GM18520 (cell line): ENCODE measurements around the gene RPL18.
"Not testable (repeated sequence)": the region's sequence is repeated elsewhere in the genome, so short reads cannot be mapped to it uniquely, and the experiment has no call there.

Experiments used
- ATAC-seq: cut with Tn5 transposase; IDR thresholded peaks from one replicate; pipeline ENCODE4 v1.9.1; 2021; ENCODE audit not compliant: unreplicated experiment

The RPL18 gene

DNA sequence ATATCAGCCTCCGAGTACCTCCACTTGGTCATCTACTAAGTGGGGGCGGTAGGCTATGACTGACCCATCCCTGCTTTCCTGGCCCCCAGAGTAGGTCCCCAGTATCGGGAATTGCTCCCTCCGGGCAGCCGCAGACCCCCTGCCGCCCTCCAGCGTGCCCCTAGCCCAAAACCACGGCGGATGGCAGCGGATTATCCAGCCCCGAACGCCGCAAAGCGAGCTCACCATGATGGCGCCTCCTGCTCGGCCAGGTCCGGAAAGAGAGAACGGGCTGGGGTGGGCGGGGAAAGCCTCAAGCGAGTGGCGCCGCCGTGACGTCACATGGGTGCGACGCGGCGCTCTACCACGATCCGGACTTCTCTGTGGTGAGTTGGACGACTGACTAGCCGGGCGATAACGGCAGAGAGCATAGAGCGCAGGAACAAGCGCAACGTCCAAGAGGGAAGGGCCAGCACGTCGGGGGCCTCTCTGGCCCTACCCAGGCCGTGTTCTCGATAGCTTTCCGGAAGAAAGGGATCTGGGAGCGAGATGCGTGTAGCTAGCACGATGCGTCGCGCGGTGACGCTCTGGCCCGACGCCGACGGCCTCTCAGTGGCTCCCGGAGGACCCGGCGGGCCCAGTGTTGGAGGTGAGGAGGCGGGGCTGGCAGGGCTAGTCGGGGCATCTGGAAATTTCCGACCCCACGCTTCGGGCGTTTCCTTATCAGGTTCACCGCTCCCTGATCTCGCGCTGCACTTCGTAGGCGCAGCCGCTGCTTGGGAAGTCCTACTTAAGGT is at the start of gene RPL18, which contains the start of gene SPHK2:
RPL18 (minus strand) TSS at position 263 of the 776 bp plus-strand sequence; CDS start at position 228, 35 bp downstream.
SPHK2 (plus strand) TSS at position 591 of the 776 bp plus-strand sequence. CDS start 1,009 bp downstream, outside the sequence.
- peak; percentile 84 for ATAC-seq

DNA sequence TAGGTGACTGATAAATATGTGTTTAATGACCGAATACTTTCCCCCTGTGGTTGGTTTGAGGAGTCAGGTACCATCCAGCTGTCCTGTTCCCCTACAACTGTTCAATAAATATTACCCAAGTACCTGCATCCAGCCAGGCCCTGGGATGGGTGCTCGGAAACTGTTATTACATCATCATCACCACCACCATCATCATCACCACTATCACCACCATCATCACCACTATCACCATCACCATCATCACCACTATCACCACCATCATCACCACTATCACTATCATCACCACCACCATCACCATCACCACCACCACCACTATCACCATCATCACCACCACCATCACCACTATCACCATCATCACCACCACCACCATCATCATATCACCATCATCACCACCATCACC is 49.8 kb upstream of the RPL18 start:
- ATAC-seq, result no peak

DNA sequence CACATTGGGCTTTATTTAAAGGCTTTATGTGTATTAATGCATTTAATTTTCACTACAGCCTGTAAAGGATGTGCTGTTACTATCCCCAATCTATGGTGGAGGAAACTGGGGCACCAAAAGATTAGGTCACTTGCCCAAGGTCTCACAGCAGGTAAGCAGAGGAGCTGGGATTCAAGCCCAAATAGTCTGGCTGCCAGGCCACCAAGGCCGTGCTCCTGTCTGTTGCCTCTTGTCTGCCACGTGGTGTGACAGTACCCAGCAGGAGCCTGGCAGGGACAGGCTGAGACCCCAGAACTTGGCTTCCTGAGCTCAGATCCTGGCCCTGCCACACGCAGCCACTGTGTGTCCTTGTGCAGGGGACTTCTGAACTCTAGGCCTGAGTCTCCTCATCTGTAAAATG is 49.4 kb upstream of the RPL18 start:
- ATAC-seq, result no peak

DNA sequence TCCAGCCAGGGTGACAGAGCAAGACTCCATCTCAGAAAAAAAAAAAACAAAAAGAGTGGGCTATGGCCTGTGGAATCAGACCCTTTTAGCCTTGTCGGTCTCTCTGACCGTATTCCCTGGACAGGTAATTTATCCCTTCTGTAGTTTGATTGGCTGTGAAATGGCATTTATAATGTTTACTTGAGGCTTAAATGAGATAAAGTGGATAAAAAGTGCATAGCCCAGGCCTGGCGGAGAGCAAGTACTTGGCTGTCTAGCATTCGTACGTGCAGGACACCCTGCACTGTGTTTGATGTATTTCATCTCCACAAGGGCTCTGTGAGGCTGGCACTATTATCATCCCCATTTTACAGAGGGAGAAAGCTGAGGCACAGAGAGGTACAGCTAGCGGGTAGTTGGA is 46.8 kb upstream of the RPL18 start:
- no peak for ATAC-seq

DNA sequence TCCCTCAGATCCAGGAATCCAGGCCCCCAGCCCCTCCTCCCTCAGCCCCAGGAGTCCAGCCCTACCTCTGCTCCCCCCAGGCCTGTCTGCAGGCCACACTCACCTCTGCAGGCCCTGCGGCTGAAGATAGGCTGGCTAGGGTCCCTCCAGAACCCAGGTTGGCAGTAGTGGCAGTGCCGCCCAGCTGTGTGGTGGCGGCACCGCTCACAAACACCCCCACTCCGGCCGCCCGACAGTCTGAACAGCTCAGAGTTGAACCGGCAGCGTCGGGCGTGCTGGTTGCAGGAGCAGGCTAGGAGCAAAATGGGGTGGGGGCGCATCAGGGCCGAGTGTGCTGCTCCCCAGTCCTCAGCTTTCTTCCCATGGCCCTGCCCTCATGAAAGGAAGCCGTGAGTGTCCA is 45.5 kb upstream of the RPL18 start:
- no peak for ATAC-seq

DNA sequence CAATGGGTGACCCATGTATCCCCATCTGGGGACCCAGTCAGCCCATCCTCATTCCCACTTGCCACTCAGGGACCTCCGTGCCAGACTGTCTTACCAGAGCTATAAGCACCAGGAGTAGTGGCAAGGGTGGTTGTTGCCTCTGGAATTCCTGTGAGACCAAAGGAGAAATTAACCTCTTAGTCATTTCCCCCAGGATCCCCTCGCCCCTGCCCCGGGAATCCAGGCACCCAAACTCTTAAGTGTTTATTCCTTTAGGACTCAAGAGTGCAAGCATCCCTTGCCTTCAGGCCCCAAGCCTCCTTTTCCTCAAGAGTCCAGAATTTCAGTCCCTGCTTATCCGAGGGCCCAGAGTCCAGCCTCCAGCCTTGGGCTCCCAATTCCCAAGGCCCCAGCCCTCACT is 44.7 kb upstream of the RPL18 start:
- no peak for ATAC-seq

DNA sequence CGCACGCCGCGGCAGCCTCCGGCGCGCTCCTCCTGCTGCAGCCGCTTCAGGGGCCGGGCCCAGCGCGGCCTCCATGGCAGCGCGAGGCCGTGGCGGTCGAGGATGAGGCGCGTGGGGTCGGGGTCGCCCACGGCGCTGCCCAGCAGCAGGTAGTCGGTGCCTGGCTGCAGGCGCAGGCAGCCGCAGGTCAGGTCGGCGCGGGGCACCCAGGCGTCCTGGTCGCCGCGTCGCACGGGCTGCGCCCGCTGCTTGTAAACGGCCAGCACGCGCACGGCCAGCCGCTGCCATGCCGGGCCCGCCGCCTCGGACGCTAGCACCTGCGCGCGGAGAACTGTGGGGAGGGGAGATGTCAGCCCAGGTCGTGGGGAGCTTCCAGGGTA is 42.7 kb upstream of the RPL18 start:
- no peak for ATAC-seq

DNA sequence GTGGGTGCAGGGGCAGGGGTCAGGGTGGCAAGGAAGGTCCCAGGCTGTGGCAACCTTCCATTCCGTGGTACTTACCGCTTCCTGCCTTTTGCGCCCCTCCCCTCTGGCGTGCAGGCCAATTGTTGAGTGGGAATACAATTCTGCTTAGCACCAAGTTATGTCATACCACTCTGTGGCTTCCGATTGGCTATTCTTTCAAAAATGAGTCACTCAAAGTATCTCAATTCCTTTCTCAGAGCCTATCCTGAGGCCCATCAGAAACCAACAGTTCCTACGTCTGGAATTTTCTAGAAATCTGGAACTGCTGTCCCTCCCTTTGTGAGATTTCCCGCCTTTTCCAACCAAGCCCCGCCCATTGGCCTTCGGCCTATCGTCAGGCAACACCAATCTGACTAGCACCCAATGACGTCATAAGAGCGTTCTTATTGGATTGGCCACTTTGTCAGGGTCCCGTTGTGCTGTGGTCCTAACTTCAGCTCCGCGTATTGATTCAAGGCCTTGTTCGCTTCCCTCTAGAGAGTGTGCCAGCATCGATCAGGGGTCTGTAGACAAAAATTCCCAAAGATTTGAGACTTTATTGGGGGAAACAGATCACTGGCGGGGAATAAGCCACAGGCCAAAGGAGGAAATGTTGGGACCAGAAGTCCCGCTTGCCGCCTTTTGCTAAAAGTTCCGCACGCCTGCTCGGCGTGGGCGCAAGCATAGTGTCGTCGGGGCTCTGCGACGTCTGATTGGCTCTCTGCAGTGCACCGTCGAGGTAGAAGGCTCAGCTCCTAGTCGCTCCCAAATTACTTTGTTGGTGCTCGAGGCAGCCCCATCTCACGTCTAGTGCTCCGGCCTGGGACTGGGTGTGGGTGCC is 42.1 kb upstream of the RPL18 start:
- ATAC-seq, result peak; percentile 45

DNA sequence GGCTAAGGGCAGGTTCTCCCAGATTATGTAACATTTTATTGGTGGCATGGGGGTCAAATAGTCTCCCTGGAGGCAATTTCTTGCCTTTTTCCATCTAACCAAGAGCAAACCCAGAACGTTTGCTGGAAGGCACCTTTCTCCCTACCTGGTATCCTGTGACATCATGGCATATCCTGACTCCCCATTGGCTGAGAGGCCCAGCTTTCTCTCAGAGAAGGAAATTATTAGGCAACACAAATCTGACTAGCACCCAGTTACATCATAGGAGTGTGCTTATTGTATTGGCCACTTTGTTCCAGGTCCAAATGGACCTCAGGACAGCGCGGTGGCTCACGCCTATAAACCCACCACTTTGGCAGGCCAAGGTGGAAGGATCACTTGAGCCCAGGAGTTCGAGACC is 40.8 kb upstream of the RPL18 start:
- ATAC-seq, result no peak

DNA sequence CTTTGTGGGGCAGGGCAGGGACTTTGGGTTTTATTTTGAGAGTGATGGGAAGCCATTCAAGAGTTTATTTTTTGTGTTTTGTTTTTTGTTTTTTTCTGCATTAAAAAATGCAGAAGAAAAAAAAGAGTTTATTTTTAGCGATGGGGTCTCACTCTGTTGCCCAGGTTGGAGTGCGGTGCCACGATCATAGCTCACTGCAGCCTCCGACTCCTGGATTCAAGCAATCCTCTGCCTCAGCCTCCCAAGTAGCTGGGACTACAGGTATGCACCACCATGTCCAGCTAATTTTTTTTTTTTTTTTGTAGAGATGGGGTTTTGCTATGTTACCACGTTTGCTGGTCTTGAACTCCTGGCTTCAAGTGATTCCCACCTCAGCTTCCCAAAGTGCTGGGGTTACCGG is 39.5 kb upstream of the RPL18 start:
- no peak for ATAC-seq

DNA sequence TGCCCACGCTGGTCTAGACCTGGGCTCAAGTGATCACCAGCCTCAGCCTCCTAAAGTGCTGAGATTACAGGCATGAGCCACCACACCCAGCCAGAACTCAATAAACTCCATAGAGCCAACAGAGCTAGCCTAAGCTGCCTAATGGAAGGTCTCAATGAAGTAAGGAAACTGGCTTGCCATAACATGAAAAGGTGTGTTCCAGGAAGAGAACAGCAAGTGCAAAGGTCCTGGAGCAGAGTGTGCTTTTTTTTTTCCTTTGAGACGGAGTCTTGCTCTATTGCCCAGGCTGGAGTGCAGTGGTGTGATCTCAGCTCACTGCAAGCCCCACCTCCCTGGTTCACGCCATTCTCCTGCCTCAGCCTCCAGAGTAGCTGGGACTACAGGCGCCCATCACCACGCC is 38.9 kb upstream of the RPL18 start:
- ATAC-seq, result not testable (repeated sequence)

DNA sequence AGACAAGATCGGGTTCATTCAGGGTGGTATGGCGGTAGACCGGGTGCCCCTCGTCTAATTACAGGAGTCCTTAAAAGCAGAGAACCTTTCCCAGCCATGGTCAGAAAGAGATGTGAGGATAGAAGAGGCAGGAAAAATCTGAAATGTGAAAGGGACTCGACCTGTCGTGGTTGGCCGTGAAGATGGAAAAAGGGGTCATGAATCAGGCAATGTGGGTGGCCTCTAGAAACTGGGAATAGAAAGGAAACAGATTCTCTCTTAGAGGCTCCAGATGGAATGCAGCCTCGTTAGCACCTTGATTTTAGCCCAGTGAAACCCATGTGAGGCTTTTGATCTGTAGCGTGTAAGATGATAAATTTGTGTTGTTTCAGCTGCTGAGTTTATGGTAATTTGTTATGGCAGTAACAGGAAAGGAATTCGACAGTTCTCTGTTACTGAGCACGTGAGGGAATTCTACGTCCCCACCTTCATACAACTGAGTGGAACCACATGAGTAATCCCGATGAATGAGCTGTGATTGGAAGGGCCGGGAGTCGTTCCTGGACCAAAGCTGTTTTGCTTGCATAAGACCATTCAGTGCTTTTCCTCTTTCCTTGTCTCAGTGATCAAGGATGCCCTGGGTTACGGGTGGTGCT is 38.0 kb upstream of the RPL18 start:
- ATAC-seq, result no peak

DNA sequence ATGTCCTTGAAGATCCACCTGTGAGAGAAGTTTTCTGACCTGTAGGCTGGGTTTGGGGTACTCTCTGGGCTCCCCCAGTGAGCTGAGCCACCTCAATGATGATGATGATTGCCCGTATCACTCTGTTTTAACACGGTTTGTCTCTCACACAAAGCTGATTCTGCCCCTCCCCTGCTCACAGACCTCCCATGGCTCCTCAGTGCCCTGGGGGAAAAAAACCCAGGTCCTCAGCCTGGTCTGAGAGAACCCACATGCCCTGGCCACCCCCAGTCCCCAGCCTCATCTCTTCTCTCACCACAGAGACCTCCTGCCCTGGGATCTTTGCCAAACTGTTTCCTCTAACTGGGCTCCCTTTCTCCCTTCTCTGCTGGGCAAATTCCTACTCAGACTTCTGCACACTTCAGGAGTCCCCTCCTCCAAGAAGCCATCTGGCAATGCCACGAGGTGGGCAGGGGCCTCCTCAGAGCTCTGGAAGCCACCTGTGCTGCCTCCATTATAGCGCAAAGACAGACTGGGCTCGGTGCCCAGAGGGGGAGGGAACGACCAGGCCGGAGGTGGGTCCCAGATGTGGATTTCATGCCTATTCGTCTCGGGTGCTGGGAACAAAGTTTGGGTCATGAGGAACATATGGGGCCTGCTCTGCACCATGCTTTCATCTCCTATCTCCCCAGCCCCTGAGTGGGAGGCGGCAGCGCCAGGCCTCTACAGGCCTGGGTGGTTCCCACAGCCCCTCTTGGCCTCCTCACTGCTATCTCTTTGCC is 35.5 kb upstream of the RPL18 start:
- ATAC-seq, result no peak

DNA sequence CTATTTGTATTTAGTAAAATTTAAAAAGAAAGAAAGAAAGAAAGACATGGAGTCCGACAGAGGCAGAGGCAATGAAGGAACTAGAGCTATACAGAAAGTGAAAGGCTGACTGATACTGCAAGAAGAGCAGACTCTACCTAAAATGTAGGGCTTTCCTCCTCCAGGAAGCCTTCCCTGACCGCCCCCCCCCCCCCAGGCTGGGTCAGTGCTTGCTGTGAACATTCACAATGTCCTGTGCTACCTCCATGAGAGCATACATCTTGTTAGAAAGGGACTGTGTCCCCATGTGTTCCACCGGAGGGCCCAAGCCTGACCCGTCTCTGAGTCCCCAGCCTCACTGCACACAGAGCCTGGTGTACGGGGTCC is 32.7 kb upstream of the RPL18 start:
- ATAC-seq, result no peak

DNA sequence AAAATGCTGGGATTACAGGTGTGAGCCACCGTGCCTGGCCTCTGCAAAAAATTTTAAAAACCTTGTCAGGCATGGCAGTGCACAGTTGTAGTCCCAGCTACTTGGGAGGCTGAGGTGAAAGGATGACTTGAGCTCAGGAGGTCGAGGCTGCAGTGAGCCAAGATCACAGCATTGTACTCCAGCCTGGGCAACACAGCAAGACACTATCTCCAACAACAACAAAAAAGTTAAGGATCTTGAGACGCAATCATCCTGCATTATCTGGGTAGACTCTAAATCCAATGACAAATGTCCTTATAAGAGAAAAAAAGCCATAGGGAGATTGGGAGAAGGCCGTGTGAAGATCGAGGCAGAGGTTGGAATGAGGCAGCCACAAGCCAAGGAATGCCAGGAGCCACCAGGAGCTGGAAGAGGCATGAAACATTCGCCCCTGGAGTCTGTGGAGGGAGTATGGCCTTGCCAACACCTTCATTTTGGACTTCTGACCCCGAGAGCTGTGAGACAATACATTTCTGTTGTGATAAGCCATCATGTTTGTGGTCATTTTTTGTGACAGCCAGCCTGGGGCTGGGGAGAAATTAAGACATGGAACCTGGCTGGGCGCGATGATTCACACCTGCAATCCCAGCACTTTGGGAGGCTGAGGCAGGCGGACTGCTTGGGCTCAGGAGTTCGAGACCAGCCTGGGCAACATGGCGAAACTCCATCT is 32.1 kb upstream of the RPL18 start:
- ATAC-seq, result no peak

DNA sequence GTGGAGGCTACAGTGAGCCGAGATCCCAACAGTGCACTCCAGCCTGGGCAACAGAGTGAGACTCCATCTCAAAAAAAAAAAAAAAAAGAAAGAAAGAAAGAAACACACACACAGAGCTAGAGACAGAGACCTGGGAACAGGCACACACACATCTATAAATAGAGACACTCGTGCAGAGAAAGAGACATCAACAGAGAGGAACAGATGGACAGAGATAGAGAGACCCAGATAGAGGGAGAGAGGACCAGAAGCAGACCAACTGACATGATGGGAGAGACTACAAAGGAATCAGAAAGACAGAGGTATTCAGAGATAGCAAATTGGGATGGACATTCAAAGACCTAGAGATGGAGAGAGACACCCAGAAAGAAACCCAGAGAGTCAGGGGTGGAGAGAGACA is 29.2 kb upstream of the RPL18 start:
- no peak for ATAC-seq

DNA sequence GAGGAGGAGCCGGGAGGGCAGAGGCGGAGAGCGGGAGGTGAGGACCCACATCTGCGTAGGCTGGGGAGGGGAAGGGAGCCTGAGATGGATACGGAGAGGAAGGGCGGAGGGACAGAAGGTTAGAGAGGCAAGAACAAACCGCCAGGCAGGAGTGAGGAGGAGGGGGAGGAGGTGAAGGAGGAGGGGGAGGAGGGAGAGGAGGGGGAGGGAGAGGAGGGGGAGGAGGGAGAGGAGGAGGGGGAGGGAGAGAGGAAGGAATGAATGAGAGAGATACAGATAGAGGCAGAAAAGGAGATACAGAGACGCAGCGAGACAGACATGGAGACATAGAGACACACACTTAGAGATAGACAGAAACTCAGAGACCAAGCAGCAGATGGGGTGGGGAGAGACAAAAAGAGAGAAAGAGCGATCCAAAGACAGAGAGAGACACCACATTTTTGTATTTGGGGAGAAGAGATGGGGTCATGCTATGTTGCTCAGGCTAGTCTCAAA is 27.8 kb upstream of the RPL18 start:
- ATAC-seq, result no peak

DNA sequence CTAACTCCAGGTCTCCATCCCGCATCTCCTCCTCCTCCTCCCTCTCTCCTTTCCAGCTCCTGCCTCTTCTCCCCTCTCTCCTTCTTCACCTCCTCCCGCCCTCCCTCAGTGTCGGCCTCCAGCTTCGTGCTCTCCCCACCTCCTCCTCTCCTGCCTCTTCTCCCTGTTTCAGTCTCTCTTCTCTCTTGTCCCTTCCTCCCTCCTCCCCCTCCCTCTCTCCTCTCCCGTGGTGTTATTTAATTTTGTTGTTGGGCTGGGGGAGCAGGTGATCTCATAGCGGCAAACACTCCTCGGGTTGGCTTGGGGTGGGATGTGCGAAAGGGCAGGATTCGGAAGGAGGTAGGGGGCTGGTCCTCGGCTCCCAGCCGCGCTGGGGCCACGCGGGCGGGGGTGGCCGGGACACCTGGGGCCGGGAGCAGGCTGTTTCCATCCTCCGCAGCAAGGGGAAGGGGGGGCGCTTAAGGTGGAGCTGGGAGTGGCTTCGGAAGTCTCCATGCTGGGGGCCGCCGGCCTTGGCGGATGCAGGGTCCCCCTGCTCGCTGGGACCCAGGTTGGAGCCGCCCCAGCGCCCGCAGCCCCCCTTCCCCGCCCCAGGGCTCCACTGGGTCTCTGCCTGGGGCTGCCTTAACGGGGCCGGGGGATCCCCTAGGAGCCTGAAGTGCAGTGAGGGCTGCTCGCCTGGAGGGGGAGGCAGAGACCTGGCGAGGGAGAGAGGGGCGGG is 27.2 kb upstream of the RPL18 start, which contains the start of gene CA11:
CA11 (minus strand) TSS at position 187 of the 721 bp plus-strand sequence. CDS start 555 bp downstream, outside the sequence.
- ATAC-seq, result peak; percentile 57

DNA sequence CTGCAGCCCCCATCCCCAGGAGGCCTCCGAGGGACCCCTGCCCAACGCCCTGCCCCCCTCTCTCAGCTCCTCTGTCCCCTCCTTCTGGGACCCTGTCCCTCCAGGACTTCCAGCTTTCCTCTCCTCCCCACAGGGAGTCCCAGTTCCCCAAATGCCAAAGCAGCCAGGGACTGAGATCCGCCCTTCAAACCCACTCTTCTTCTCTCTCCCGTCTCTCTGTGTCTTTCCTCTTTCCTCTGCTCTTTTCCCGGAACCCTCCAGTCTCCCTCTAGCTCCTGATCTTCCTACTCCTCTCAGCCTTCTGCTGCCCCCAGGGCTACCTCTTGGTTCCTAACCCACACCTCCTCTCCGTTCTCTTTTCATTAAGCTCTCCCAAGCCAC is 26.6 kb upstream of the RPL18 start:
- ATAC-seq, result no peak
